Osteoblast (primary cell): Measurements from ENCODE around the gene PTPN9. TPM values are rescaled to one million over a fixed set of nuclear protein-coding genes. Genes with fewer than 3 reads are reported as not detected.
"Not testable (repeated sequence)": the region's sequence is repeated elsewhere in the genome, so short reads cannot be mapped to it uniquely, and the experiment has no call there.

Experiments used
- DNase-seq: peaks from one replicate; pipeline ENCODE4 v3.0.0; 2011; ENCODE audit warnings: low spot score, mixed read lengths; ENCODE audit not compliant: insufficient read length; ENCODE audit errors: missing footprints
- H2AFZ ChIP-seq: 2 replicates; pipeline ENCODE4 v1.6.0; 2011; ENCODE audit warnings: mild to moderate bottlenecking, low read length
- H3K27ac ChIP-seq: 2 replicates; pipeline ENCODE4 v1.5.1; 2011; ENCODE audit warnings: mild to moderate bottlenecking, low read depth, low read length, moderate library complexity
- H3K27me3 ChIP-seq: 2 replicates; pipeline ENCODE4 v1.6.0; 2012; ENCODE audit warnings: mild to moderate bottlenecking, control low read depth, inconsistent platforms, low read length, moderate library complexity; ENCODE audit not compliant: insufficient read depth
- H3K36me3 ChIP-seq: 2 replicates; pipeline ENCODE4 v1.5.1; 2011; ENCODE audit warnings: mild to moderate bottlenecking, low read length, control low read depth, moderate library complexity; ENCODE audit not compliant: insufficient read depth
- H3K4me1 ChIP-seq: 2 replicates; pipeline ENCODE4 v1.5.1; 2011; ENCODE audit warnings: mild to moderate bottlenecking, low read length, control low read depth, moderate library complexity; ENCODE audit not compliant: insufficient read depth
- H3K4me2 ChIP-seq: 2 replicates; pipeline ENCODE4 v1.6.0; 2011; ENCODE audit warnings: mild to moderate bottlenecking, low read length; ENCODE audit not compliant: insufficient read depth
- H3K4me3 ChIP-seq: fragments of 200-600 bp; sonication (generic); 3 replicates; pipeline ENCODE4 v1.5.1; 2012; ENCODE audit warnings: mild to moderate bottlenecking, low read length, inconsistent platforms; ENCODE audit not compliant: insufficient read depth
- H3K79me2 ChIP-seq: 2 replicates; pipeline ENCODE4 v1.6.0; 2012; ENCODE audit warnings: mild to moderate bottlenecking, low read length, control low read depth, inconsistent platforms; ENCODE audit not compliant: insufficient read depth
- H3K9me3 ChIP-seq: 2 replicates; pipeline ENCODE4 v1.5.1; 2011; ENCODE audit warnings: low read depth, low read length, control low read depth
- H4K20me1 ChIP-seq: 2 replicates; pipeline ENCODE4 v1.6.0; 2012; ENCODE audit warnings: mild to moderate bottlenecking, low read length, control low read depth; ENCODE audit not compliant: insufficient read depth
- CTCF ChIP-seq: IDR thresholded peaks from 2 replicates; pipeline ENCODE4 v1.5.1; 2011; ENCODE audit warnings: mild to moderate bottlenecking, low read depth, low read length, moderate library complexity; ENCODE audit errors: extremely low read depth
- total RNA-seq: library from RNA; depleted of rRNA; stranded (reverse); fragments of >200 nt; gene quantifications from 2 replicates; pipeline ENCODE4 v1.2.3, GENCODE V29; 2012

PTPN9 gene
- total RNA-seq, 1 donor: 23.9 TPM

- Histone ChIP-seq H3K4me2 (peak overlapping the region; percentile 75), H3K27ac (peak overlapping the region; percentile 51), H2AFZ (no peak overlapping the region), H3K4me1 (peaks cover 25% of the 10 kb centered on the region), H3K27me3 (no peaks in the 10 kb centered on the region), H4K20me1 (peaks cover 54% of the 10 kb centered on the region), H3K79me2 (peaks cover 82% of the 10 kb centered on the region), H3K36me3 (peaks cover 8% of the 10 kb centered on the region), H3K4me3 (no peak overlapping the region), H3K9me3 (no peaks in the 10 kb centered on the region)
- no peak for TF ChIP-seq CTCF
- DNase-seq: peak; percentile 58
These were observed 48.1 kb downstream of the PTPN9 start for GRCh38 chr15:75531041-75531450.

GRCh38 chr15:75530169-75530568, 48.9 kb downstream of the PTPN9 start:
- H4K20me1 ChIP-seq: peaks cover 49% of the 10 kb centered on the region

GRCh38 chr15:75525756-75526155, 53.4 kb downstream of the PTPN9 start:
- H3K4me2 ChIP-seq, H3K4me1 ChIP-seq, H3K4me3 ChIP-seq, H3K9me3 ChIP-seq, H3K27ac ChIP-seq, H2AFZ ChIP-seq, H3K27me3 ChIP-seq, DNase-seq: not testable (repeated sequence)
- H3K79me2 ChIP-seq: peaks cover 46% of the 10 kb centered on the region
- peaks cover 31% of the 10 kb centered on the region for H3K36me3 ChIP-seq
- peaks cover 13% of the 10 kb centered on the region for H4K20me1 ChIP-seq

More at GRCh38 chr15:75530169-75530568, 48.9 kb downstream of the PTPN9 start:
- H2AFZ ChIP-seq: no peak overlapping the region
- H3K36me3 ChIP-seq: peaks cover 8% of the 10 kb centered on the region
- H3K4me2 ChIP-seq: no peak overlapping the region
- peaks cover 76% of the 10 kb centered on the region for H3K79me2 ChIP-seq
- no peaks in the 10 kb centered on the region for H3K27me3 ChIP-seq
- no peak for DNase-seq
- no peaks in the 10 kb centered on the region for H3K9me3 ChIP-seq
- H3K4me3 ChIP-seq: no peak overlapping the region
- no peak for TF ChIP-seq CTCF
- peaks cover 25% of the 10 kb centered on the region for H3K4me1 ChIP-seq
- H3K27ac ChIP-seq: no peak overlapping the region

GRCh38 chr15:75523011-75523410, 56.1 kb downstream of the PTPN9 start:
- no peak for DNase-seq
- TF ChIP-seq CTCF: no peak
- no peak overlapping the region for H3K4me3 ChIP-seq
- H3K4me2 ChIP-seq: no peak overlapping the region
- H4K20me1 ChIP-seq: peaks cover 5% of the 10 kb centered on the region
- no peak overlapping the region for H2AFZ ChIP-seq
- H3K27ac ChIP-seq: no peak overlapping the region
- H3K4me1 ChIP-seq: no peaks in the 10 kb centered on the region
- H3K36me3 ChIP-seq: peaks cover 44% of the 10 kb centered on the region
- H3K79me2 ChIP-seq: peaks cover 26% of the 10 kb centered on the region
- no peaks in the 10 kb centered on the region for H3K27me3 ChIP-seq
- no peaks in the 10 kb centered on the region for H3K9me3 ChIP-seq

GRCh38 chr15:75517233-75517632, 61.9 kb downstream of the PTPN9 start:
- H3K36me3 ChIP-seq: peaks cover 34% of the 10 kb centered on the region
- H3K4me1 ChIP-seq: no peaks in the 10 kb centered on the region
- DNase-seq: no peak
- no peaks in the 10 kb centered on the region for H4K20me1 ChIP-seq
- no peak overlapping the region for H3K4me2 ChIP-seq
- no peaks in the 10 kb centered on the region for H3K27me3 ChIP-seq
- H3K79me2 ChIP-seq: no peaks in the 10 kb centered on the region
- no peak overlapping the region for H3K27ac ChIP-seq
- no peaks in the 10 kb centered on the region for H3K9me3 ChIP-seq
- H2AFZ ChIP-seq: no peak overlapping the region
- no peak overlapping the region for H3K4me3 ChIP-seq
- no peak for TF ChIP-seq CTCF
